AML-193 (cell line): ENCODE results near the gene ADGRG3.

Source experiments
- DNase-seq, 2 experiments: peaks; one replicate each; lab custom pipeline; 2025; lab: John Stamatoyannopoulos, UW

Gene ADGRG3

DNA sequence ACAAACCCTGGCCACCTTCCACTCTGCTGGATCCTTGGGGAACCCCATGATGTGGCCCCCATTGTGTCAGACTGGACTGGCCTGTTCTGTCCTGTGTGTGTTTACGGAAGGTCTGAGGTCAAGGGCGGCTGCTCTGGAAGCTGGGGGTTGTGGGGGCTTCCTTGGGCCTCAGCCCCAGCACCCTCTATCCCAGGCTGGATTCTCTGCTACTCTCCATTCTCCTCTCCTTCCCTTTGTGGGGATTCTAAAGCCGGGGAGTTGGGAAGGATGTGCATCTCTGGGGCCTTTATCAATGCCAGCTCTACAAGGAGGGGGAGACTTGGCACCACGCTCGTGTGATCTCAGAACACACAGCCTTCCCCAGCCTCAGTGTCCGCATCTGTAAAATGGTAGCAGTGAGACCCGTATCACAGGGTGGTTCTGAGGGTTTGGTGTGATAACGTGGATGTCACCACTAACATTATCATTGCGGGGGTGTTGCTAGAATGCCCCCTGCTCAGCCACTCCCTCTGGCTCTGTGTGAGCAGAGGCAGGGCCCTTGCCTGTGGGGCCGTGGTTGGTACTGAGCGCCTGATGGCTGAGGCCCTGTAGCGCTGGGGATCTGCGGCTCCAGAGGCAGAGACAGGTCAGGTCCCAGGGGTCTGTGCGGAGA lies 21.6 kb upstream of the ADGRG3 start:
- no peak for DNase-seq

DNA sequence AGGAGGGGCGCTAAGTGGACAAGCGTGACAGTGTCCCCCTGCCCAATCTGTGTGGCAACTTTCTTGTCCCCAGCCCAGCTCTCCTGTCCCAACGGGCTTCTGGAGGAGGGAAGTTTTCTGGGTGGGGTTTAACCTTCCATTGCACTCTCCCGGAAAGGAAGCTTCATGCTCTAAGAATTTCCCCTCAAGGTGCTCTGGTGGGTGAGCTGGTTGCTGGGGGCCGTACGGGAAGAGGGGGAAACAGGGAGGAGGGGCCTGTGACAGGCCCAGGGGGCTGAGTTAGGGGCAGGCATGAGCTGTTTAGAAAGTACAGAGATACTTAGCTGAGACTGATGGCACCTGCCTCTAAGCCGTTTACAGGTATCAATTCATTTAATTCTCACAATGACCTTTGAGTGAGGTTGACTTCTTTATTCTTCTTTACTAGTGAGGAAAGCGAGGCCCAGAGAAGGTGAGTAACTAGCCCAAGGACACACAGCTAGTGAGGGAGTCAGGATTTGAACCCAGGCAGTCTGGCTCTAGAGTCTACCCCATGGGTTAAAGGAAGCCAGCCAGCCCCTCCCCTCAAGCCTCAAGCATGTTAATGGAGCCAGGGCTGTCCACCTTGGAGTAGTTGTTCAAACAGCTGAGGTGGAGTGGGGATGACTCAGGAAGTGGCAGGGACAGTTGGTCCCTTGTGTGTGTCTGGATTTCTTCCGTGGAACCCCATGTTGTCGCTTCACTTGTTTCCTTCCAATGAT lies 20.8 kb upstream of the ADGRG3 start:
- DNase-seq, result no peak

DNA sequence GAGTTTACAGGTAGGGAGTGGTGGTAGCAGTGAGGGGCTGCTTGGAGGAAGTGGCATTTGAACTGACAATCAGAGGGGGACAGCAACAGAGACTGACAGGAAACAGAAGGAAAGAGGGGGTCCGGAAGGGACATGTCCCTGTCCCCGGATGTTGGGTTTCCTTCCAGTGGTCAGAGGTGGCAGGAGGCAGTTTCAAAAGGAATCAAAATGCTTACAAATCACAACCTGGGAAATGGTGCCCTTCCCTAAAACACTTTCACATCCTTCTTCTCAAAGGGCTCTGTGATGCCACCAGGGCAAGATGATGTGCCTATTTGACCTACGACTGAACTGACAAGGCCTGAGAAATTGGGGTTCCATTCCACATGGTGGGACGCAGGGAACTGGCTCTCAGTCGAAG lies 20.0 kb upstream of the ADGRG3 start:
- no peak for DNase-seq

DNA sequence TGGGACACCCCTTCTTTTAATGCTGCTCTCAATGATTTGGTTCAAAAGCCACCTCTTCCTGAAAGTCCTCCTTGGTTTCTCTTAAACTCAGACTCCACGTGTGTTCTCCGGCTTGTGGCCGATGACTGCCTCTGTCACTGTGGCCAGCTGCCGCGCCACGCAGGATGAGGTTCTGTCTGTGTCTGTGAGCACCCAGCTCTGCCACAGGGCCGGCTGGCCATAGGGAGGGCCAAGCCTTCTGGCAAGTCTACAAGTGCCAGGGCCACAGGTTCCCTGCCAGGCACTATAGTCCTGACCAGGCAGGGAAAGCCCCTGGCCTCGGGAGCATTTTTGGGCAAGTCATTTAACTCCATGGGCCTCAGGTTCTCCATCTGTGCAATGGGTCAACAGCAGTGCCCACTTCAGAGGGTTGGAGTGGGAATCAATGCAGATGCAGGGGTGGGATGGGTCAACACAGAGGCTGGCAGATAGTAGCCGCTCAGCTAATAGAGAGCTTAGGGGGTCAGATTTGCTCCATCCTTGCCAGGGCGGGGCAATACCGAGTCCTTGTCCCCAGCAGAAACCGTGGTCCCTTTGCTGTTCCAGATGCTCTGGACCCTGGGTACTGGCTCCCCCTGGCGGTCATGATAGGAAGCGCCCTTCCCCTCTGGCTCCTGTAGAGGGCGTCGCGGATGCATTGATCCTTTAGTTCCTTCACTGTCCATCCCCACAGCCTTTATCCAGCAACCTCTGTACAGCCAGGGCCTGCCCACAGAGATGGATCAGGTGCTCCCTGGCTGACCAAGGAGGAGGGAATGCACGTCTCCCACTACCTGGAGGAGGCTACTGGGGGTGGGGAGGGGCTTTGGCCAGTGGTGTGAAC lies 19.3 kb upstream of the ADGRG3 start:
- peak; percentile 69 to 80 for DNase-seq

DNA sequence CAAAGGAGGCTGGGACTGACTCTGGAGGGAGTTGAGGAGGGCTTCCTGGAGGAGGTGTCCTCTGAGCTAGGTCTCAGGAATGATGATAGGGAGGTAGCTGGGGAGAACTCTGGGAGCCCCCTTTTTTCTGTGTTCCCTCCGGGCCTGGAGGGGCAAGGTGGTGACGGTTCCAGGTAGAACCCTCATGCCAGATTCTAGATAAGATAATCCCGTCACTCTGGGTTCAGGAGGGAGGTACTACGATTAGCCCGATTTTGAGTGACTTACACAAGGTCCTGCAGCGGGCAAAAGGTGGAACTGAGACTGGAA lies 18.7 kb upstream of the ADGRG3 start:
- no peak for DNase-seq

DNA sequence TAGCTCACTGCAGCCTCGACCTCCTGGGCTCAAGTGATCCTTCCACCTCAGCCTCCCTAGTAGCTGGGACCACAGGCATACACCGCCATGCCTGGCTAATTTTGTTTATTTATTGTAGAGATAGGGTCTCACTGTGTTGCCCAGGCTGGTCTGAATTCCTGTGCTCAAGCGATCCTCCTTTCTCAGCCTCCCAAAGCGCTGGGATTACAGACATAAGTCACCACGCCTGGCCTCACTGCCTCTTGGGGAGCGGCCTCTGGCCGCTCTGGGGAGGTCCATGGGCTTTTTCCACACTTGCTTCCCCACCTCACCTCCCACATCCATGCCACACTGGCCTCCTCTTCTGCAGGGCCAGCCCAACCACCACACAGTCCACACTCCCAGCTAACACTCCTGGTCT lies 18.3 kb upstream of the ADGRG3 start:
- no peak for DNase-seq

DNA sequence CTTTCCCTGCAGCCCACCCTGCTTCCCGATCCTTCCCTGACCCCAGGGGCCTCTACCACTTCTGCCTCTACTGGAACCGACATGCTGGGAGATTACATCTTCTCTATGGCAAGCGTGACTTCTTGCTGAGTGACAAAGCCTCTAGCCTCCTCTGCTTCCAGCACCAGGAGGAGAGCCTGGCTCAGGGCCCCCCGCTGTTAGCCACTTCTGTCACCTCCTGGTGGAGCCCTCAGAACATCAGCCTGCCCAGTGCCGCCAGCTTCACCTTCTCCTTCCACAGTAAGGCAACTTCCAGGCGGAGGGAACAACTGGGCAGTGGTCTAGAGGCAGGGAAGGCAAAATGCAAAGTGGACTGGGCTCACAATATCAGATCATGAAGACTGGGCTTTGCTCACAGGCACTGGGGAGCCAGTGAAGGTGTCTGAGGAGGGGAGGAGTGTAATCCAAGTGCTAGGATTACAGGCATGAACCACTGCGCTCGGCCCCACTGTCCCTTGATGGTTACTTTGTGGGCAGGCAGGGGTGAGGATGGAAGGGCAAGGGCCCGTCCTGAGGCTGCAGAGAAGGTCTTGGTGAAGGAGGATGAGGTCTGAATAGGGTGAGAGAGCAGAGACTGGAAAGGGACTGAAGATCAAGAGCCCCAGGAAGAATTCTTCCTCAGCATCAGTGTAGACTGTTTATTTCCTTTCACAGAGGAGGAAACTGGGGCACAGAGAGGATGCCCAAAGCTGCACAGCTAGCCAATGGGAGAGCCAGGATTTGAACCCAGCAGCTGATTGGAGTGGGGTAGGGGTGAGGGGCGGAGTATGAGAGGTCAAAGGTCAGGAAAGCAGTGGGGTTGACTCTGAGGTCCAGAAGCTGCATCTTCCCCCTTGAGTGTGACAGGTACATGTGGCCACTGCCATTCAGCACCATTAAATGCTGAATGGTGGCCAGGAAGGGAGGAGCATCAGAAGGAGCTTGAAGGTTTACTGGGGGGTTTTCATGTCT lies 16.5 kb upstream of the ADGRG3 start:
- DNase-seq, result no peak

DNA sequence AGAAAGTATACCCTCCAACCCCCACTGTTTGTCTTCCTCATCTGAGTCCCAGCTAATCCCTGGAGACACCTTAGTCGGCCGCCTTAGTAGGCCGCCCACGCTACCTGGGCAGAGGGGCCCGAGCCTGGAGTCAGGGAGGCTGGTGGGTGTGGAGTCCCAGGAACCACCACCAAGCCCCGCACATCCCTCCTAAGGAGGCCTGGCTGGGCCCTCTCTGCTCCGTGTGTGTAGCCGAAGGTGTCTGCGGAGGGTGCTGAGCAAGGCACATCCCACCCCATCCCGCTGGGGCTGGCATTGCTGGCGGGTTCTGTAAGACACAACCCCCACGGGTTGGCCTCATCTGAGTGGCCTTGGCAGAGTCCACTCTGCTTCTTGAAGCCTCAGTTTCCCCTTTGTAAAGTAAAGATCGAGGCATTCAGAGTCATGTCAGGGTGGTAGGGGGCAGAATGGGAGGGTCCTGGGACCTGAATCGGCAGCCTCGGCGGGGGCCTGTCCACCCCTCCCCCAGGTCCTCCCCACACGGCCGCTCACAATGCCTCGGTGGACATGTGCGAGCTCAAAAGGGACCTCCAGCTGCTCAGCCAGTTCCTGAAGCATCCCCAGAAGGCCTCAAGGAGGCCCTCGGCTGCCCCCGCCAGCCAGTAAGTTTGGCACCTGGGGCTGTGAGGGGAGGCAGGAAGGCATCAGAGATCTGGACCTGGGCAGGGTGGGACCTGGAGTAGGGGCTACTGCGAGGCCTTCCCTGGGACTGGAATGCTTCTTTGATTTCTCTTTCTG lies 15.2 kb upstream of the ADGRG3 start:
- no peak for DNase-seq

DNA sequence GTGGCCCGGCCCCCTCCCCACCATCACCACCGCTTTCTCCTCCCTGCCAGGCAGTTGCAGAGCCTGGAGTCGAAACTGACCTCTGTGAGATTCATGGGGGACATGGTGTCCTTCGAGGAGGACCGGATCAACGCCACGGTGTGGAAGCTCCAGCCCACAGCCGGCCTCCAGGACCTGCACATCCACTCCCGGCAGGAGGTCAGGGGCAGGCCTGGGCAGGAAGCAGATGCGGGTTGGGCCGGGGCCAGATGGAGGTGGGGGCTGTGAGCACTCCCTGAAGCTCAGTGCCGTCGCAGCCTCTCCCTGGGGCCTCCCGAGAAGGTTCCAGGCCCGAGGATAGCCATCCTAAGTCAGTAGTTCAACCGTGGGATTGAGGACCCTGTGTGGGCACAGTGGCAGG lies 14.2 kb upstream of the ADGRG3 start:
- DNase-seq, result no peak

DNA sequence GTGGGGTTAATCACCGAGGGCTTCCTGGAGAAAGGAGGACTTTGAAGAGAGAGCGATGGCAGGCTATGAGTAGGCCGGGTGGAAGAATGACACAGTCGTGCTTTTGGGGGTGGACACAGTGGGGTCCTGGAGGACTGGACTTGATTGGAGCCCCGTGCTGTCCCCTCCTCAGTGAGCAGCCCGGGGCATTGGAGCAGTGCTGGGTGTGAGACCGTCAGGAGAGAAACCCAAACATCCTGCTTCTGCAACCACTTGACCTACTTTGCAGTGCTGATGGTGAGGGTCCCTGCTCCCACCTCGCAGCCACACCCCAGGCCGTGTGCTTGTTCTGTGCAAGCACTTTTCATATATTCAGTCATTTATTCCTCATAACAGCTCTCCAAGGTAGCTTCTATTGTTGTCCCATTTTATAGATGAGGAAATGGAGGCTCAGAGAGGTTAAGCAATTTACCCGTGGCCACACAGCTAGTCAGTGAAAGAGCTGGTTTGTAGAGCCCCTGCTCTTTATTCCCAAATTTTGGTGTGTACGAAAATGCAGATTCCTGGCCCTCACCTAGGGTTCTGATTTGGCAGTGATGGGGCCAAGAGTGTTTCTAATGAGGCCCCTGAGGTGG lies 11.7 kb upstream of the ADGRG3 start:
- no peak for DNase-seq

DNA sequence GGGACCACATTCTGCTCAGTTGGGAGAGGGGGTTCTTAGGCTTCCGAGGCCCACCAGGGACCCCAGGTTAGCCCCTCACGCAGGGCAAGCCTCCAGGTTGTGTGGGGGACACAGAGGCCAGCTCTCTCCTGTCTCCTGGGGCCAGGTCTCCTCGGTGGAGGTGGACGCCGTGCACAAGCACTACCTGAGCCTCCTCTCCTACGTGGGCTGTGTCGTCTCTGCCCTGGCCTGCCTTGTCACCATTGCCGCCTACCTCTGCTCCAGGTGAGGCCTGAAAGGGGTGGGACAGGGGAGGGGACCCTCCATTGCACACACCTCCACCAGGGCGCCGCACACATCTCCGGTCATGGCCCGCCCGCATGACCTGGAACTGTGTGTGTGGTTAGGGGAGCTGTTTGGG lies 10.9 kb upstream of the ADGRG3 start:
- no peak for DNase-seq

DNA sequence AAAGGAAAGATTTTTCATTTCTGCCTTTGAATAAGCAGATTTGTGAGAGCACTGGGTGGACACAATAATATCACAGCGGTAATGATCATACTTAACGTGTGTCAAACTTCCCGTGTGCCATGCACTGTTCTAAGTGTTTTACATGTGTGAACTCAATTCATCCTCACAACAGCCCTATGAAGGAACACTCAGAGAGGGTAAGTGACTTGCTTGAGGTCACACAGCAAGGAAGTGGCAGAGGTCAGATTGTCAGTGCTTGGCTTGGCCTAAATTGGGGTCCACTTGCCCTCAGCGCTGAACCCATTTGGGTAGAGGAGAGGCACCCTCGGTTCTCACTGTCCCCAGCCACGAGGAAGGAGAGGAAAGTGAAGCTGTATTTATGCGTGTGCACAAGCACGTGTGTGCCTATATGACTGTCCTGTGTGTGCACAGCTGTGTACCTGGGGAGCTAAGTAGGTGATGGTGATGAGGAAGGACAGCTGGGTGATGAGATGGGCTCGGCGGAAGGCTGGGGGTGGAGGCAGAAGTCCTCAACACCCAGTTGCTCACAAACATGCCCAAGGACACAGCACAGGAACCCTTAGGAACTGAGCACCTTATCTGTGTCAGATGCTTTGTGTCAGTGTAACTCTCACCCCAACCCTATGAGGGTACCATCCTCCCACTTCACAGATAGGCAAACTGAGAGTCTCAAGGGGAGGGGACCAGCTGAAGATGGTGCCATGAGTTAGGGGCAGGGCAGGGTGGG lies 9.8 kb upstream of the ADGRG3 start:
- DNase-seq, result no peak

DNA sequence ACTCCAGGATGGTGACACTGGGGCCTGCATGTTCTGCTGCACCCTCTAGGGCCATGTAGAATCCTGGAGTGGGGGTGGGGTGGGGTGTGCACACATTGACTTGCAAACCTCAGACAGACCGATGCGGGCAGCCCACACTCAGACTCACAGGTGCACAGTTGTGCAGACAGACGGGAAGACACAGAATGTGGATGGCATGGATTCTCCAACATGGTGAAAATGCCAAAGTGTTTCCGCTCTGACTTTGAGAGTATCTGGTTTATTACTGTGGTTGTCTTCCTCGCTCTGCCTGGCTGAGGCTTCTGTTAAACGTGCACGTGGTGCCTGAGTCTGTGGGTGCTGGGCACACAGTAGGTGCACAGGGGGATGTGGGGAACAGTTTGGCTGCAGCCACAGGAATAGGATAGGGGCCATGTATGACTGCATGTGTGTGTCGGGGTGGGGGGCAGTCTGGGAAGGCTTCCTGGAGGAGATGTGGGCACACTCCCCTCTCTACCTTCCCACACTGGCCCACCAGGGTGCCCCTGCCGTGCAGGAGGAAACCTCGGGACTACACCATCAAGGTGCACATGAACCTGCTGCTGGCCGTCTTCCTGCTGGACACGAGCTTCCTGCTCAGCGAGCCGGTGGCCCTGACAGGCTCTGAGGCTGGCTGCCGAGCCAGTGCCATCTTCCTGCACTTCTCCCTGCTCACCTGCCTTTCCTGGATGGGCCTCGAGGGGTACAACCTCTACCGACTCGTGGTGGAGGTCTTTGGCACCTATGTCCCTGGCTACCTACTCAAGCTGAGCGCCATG lies 9.0 kb upstream of the ADGRG3 start:
- no peak for DNase-seq

DNA sequence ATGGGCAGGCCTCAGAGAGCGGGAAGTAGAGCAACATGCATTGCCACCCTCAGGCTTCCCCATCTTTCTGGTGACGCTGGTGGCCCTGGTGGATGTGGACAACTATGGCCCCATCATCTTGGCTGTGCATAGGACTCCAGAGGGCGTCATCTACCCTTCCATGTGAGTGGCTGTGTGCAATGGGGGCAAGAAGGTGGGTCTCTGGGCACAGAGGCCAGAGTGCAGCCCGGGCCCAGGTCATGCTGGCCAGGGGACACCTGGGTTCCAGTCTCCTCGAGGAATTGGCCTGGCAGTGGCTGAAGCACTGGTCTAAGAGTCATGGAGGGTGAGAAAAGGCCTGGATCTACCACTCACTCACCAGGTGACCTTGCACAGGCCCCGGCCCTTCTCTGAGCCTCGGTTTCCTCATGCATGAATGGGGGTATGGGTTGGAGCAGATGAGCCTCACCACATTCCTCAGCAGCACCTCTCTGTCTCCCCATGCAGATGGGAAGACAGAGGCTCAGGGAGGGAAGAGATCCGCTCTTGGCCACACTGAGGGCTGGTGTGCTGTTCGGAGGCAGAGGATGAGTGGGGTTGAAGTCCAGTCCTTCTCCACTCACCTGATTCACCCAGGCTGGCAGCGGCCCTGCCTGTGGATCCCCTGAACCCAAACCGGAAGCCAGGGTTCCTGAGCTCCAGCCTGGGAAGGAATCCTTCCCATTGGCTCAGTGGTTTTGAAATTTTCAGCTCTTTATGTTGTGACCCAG lies 7.2 kb upstream of the ADGRG3 start:
- no peak for DNase-seq

DNA sequence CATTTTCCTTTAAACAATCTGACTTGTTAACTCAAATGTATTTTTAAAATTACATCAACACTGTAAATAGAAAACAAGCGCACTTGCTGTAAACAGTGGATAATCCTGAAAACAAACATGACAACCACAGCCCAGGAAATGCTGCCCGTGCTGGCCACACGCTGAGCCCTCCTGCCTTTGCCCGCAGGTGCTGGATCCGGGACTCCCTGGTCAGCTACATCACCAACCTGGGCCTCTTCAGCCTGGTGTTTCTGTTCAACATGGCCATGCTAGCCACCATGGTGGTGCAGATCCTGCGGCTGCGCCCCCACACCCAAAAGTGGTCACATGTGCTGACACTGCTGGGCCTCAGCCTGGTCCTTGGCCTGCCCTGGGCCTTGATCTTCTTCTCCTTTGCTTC lies 6.6 kb upstream of the ADGRG3 start:
- no peak for DNase-seq

DNA sequence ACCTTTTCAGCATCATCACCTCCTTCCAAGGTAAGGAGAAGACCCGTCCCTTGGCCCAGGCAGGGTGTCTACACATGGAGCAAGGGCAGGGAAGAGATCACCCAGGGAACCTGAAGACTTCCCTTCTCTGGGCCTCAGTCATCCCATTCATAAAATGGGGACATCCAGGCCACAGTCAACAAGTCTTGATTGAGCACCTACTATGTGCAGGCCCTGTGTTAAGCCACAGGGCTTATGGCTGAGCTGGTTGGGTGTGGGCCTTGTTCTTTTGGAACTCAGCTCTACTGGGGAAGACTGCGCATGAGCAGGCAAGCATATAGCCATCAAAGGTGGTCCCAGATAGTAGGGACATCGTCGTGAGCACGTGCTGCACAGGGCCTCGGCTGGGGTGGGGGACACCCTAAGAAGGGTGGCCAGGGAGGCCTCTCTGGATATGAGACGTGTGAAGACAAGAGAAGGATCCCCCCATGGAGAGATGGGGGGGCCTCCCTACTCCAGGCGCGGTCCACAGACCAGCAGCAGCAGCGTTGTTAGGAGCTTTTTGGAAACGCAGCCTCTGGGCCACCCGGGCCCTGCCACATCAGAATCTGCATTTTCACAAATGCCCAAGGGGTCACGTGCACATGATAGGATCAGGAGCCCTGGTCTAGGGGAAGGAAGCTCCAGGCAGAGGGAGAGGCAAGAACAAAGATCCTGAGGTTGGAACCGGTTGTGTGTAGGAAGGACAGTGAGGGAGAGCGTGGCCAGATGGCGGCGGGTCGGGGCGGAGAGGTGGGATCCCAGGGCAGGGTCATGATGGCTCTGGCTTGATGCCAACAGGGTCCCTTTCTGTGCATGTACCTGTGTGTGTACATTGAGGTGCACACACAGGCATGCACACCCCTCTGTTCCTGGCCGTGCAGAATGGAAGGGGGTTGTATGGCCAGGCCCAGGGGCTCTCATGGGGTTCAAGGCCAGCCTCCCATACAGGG lies 5.9 kb upstream of the ADGRG3 start:
- DNase-seq, result no peak

DNA sequence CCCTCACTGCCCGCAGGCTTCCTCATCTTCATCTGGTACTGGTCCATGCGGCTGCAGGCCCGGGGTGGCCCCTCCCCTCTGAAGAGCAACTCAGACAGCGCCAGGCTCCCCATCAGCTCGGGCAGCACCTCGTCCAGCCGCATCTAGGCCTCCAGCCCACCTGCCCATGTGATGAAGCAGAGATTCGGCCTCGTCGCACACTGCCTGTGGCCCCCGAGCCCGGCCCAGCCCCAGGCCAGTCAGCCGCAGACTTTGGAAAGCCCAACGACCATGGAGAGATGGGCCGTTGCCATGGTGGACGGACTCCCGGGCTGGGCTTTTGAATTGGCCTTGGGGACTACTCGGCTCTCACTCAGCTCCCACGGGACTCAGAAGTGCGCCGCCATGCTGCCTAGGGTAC lies 4.7 kb upstream of the ADGRG3 start:
- no peak for DNase-seq
